Measurements from ENCODE around the gene TTC13.
"Not testable (repeated sequence)": the region's sequence is repeated elsewhere in the genome, so short reads cannot be mapped to it uniquely, and the experiment has no call there.

The TTC13 gene

GRCh38 chr1:230987448-230987847 is 8.8 kb upstream of the TTC13 start:
- no peak for DNase-seq

- DNase-seq: no peak
Observed at GRCh38 chr1:230986976-230987375, 8.3 kb upstream of the TTC13 start.

- DNase-seq: no peak
Observed at GRCh38 chr1:230985711-230986110, 7.0 kb upstream of the TTC13 start.

- DNase-seq: not testable (repeated sequence)
Observed at GRCh38 chr1:230984622-230985515, 6.2 kb upstream of the TTC13 start.

GRCh38 chr1:230983811-230984210 is 5.2 kb upstream of the TTC13 start:
- DNase-seq: no peak

GRCh38 chr1:230982696-230983095 is 4.0 kb upstream of the TTC13 start:
- no peak for DNase-seq

- DNase-seq: no peak
Observed at GRCh38 chr1:230979952-230980351, 1.3 kb upstream of the TTC13 start.

GRCh38 chr1:230979389-230979716 is 692 bp upstream of the TTC13 start:
- DNase-seq: no peak

- peak; percentile 60 for DNase-seq
Observed at GRCh38 chr1:230977761-230978490, 735 bp downstream of the TTC13 start.

- no peak for DNase-seq
Observed at GRCh38 chr1:230976825-230977747, 1.6 kb downstream of the TTC13 start.

GRCh38 chr1:230976360-230976759 is 2.3 kb downstream of the TTC13 start:
- DNase-seq: no peak

- no peak for DNase-seq
Observed at GRCh38 chr1:230975636-230976035, 3.0 kb downstream of the TTC13 start.

GRCh38 chr1:230972855-230973271 is 5.8 kb downstream of the TTC13 start:
- no peak for DNase-seq

GRCh38 chr1:230971771-230972170 is 6.9 kb downstream of the TTC13 start:
- no peak for DNase-seq

- DNase-seq: no peak
Observed at GRCh38 chr1:230970432-230970831, 8.2 kb downstream of the TTC13 start.

GRCh38 chr1:230966358-230966873 is 12.2 kb downstream of the TTC13 start:
- DNase-seq: no peak

GRCh38 chr1:230965535-230965934 is 13.1 kb downstream of the TTC13 start:
- DNase-seq: no peak

GRCh38 chr1:230964896-230965295 is 13.8 kb downstream of the TTC13 start:
- no peak for DNase-seq

GRCh38 chr1:230958370-230958769 is 20.3 kb downstream of the TTC13 start:
- no peak for DNase-seq

- DNase-seq: no peak
Observed at GRCh38 chr1:230957580-230957989, 21.1 kb downstream of the TTC13 start.

GRCh38 chr1:230950404-230950803 is 28.3 kb downstream of the TTC13 start:
- DNase-seq: no peak

- no peak for DNase-seq
Observed at GRCh38 chr1:230948903-230949302, 29.8 kb downstream of the TTC13 start.

GRCh38 chr1:230948301-230948700 is 30.4 kb downstream of the TTC13 start:
- no peak for DNase-seq

Data from NCI-H345 (cell line).